Cardiac septum (tissue), 1 donor: ENCODE measurements around the gene SYNPO2. TPM values are rescaled to one million over a fixed set of nuclear protein-coding genes. Genes with fewer than 3 reads are reported as not detected.
"Not testable (repeated sequence)": the region's sequence is repeated elsewhere in the genome, so short reads cannot be mapped to it uniquely, and the experiment has no call there.

ENCODE experiments used
- DNase-seq: peaks from one replicate; pipeline ENCODE4 v3.0.0-alpha.2; 2020; ENCODE audit warnings: low spot score
- intact Hi-C: fragments of 100-400 bp; cut with DNase I; formaldehyde crosslinking; loops from one replicate; pipeline ENCODE4 v1.14.0; 2022
- total RNA-seq: library from RNA; stranded (reverse); fragmentation: NEBNext Ultra II Directional; extraction: Animal tissue kit (Norgen Biotek cat#: 25700); gene quantifications from one replicate; pipeline ENCODE4 v1.2.1, GENCODE V29; 2021
- donor health status: DM: no; HTN: no; CAD: no.

SYNPO2 gene
- total RNA-seq, 1 donor from 2014 or later = 316 TPM

GRCh38 chr4:119022520-119022919 lies 133.9 kb downstream of the SYNPO2 start:
- intact Hi-C loops, DNase-seq: not testable (repeated sequence)

GRCh38 chr4:119024102-119024501 lies 135.4 kb downstream of the SYNPO2 start:
- no peak for DNase-seq
- intact Hi-C loops = no loop called here

GRCh38 chr4:119025420-119025819 lies 136.8 kb downstream of the SYNPO2 start:
- intact Hi-C loops = loop anchor here (5.0 kb wide), 1 partner anchor 133 kb away; no protein-coding TSS in a partner anchor

GRCh38 chr4:119025916-119026661 lies 137.4 kb downstream of the SYNPO2 start:
- DNase-seq = no peak
- intact Hi-C loops = loop anchor here (5.0 kb wide), 1 partner anchor 134 kb away; no protein-coding TSS in a partner anchor

More at GRCh38 chr4:119025420-119025819, 136.8 kb downstream of the SYNPO2 start:
- DNase-seq = no peak

GRCh38 chr4:119026662-119027444 lies 138.2 kb downstream of the SYNPO2 start:
- DNase-seq = no peak
- intact Hi-C loops = loop anchor here (5.0 kb wide), 1 partner anchor 135 kb away; no protein-coding TSS in a partner anchor

- intact Hi-C loops = loop anchor here (5.0 kb wide), 1 partner anchor 136 kb away; no protein-coding TSS in a partner anchor
- no peak for DNase-seq
Observed at GRCh38 chr4:119027811-119028210, 139.2 kb downstream of the SYNPO2 start.

GRCh38 chr4:119028296-119028695 lies 139.6 kb downstream of the SYNPO2 start:
- intact Hi-C loops = loop anchor here (5.0 kb wide), 1 partner anchor 136 kb away; no protein-coding TSS in a partner anchor
- DNase-seq = no peak

- intact Hi-C loops = loop anchor here (5.0 kb wide), 1 partner anchor 138 kb away; no protein-coding TSS in a partner anchor
- DNase-seq = no peak
Observed at GRCh38 chr4:119029847-119030535, 141.3 kb downstream of the SYNPO2 start.

- intact Hi-C loops = no loop called here
- no peak for DNase-seq
Observed at GRCh38 chr4:119030536-119030890, 141.9 kb downstream of the SYNPO2 start.

GRCh38 chr4:119031218-119031617 lies 142.6 kb downstream of the SYNPO2 start:
- intact Hi-C loops = no loop called here
- DNase-seq = no peak

GRCh38 chr4:119032921-119033685 lies 144.4 kb downstream of the SYNPO2 start:
- intact Hi-C loops = no loop called here
- no peak for DNase-seq

GRCh38 chr4:119034276-119035008 lies 145.8 kb downstream of the SYNPO2 start:
- intact Hi-C loops = no loop called here

GRCh38 chr4:119035951-119036737 lies 147.5 kb downstream of the SYNPO2 start:
- intact Hi-C loops = no loop called here
- DNase-seq = no peak

More at GRCh38 chr4:119034276-119035008, 145.8 kb downstream of the SYNPO2 start:
- DNase-seq = no peak

GRCh38 chr4:119037709-119038108 lies 149.1 kb downstream of the SYNPO2 start:
- no peak for DNase-seq
- intact Hi-C loops = no loop called here

- no peak for DNase-seq
- intact Hi-C loops = no loop called here
Observed at GRCh38 chr4:119038116-119038841, 149.6 kb downstream of the SYNPO2 start.

- intact Hi-C loops = no loop called here
- DNase-seq = no peak
Observed at GRCh38 chr4:119039160-119039559, 150.5 kb downstream of the SYNPO2 start.

- intact Hi-C loops = loop anchor here (2.0 to 5.0 kb wide), 4 partner anchors 57 to 292 kb away; no protein-coding TSS in a partner anchor
- no peak for DNase-seq
Observed at GRCh38 chr4:119039779-119040178, 151.1 kb downstream of the SYNPO2 start.
